GM18499 (cell line): ENCODE results near the gene CDK5.

Experiments used
- ATAC-seq: cut with Tn5 transposase; IDR thresholded peaks from one replicate; pipeline ENCODE4 v1.9.1; 2021; ENCODE audit warnings: moderate number of reproducible peaks; ENCODE audit not compliant: insufficient read depth, unreplicated experiment

The CDK5 gene

GRCh38 chr7:151075662-151075971 lies 17.9 kb upstream of the CDK5 start:
- no peak for ATAC-seq

GRCh38 chr7:151074817-151075661 lies 17.3 kb upstream of the CDK5 start:
- ATAC-seq: no peak

GRCh38 chr7:151073990-151074389 lies 16.3 kb upstream of the CDK5 start:
- no peak for ATAC-seq

GRCh38 chr7:151071032-151071866 lies 13.6 kb upstream of the CDK5 start:
- no peak for ATAC-seq

GRCh38 chr7:151070574-151070960 lies 12.9 kb upstream of the CDK5 start:
- no peak for ATAC-seq

- no peak for ATAC-seq
Measured at GRCh38 chr7:151069841-151070573, 12.3 kb upstream of the CDK5 start.

GRCh38 chr7:151068069-151068773 lies 10.5 kb upstream of the CDK5 start:
- ATAC-seq: no peak

GRCh38 chr7:151066273-151066974 lies 8.7 kb upstream of the CDK5 start:
- no peak for ATAC-seq

GRCh38 chr7:151065516-151065915 lies 7.8 kb upstream of the CDK5 start:
- no peak for ATAC-seq

GRCh38 chr7:151064993-151065392 lies 7.3 kb upstream of the CDK5 start:
- no peak for ATAC-seq

- no peak for ATAC-seq
Measured at GRCh38 chr7:151064454-151064853, 6.8 kb upstream of the CDK5 start.

- ATAC-seq: no peak
Measured at GRCh38 chr7:151063212-151063561, 5.5 kb upstream of the CDK5 start.

- ATAC-seq: no peak
Measured at GRCh38 chr7:151062399-151063211, 4.9 kb upstream of the CDK5 start.

- no peak for ATAC-seq
Measured at GRCh38 chr7:151062111-151062398, 4.4 kb upstream of the CDK5 start.

GRCh38 chr7:151061213-151062110 lies 3.8 kb upstream of the CDK5 start:
- no peak for ATAC-seq

- ATAC-seq: no peak
Measured at GRCh38 chr7:151060416-151061212, 2.9 kb upstream of the CDK5 start.

- no peak for ATAC-seq
Measured at GRCh38 chr7:151060113-151060415, 2.4 kb upstream of the CDK5 start.
